Fibroblast of lung (primary cell): ENCODE measurements around the gene NOS1AP. TPM values are rescaled to one million over a fixed set of nuclear protein-coding genes. Genes with fewer than 3 reads are reported as not detected.
A peak's percentile ranks its signal among the peaks of the same experiment; 100 is the strongest.

ENCODE experiments used
- DNase-seq, 2 donors: peaks; one replicate each; pipeline versions ENCODE4 v3.0.0 to v3.0.0-alpha.2; 2010; ENCODE audit warnings: low read depth in 2 of 2
- H2AFZ ChIP-seq: 2 replicates; pipeline ENCODE4 v1.5.1; 2012; ENCODE audit warnings: low read length, control low read depth, inconsistent platforms
- H3K27ac ChIP-seq: 2 replicates; pipeline ENCODE4 v1.5.1; 2011; ENCODE audit warnings: low read length, control low read depth; ENCODE audit not compliant: insufficient read depth
- H3K27me3 ChIP-seq: 2 replicates; pipeline ENCODE4 v1.5.1; 2011; ENCODE audit warnings: mild to moderate bottlenecking, low read length; ENCODE audit not compliant: control insufficient read depth, insufficient read depth
- H3K36me3 ChIP-seq: 2 replicates; pipeline ENCODE4 v1.5.1; 2011; ENCODE audit warnings: low read length; ENCODE audit not compliant: control insufficient read depth, insufficient read depth
- H3K4me1 ChIP-seq: 2 replicates; pipeline ENCODE4 v1.5.1; 2011; ENCODE audit warnings: low read length; ENCODE audit not compliant: control insufficient read depth, insufficient read depth; ENCODE audit errors: extremely low read depth
- H3K4me2 ChIP-seq: 2 replicates; pipeline ENCODE4 v1.5.1; 2011; ENCODE audit warnings: low read length, control low read depth; ENCODE audit not compliant: insufficient read depth; ENCODE audit errors: extremely low read depth
- H3K4me3 ChIP-seq, 4 experiments: fragments of 200-600 bp in 1 of 4; sonication (generic) in 1 of 4; replicated peaks in 1 of 4; 2 replicates each; pipeline ENCODE4 v1.5.1; 2011 to 2016; ENCODE audit warnings: low read length in 4 of 4, low read depth in 3 of 4, mild to moderate bottlenecking in 3 of 4, control low read depth in 2 of 4, inconsistent platforms in 1 of 4, mixed read lengths in 1 of 4; ENCODE audit not compliant: insufficient read depth in 1 of 4; ENCODE audit errors: control extremely low read depth in 1 of 4
- H3K79me2 ChIP-seq: 2 replicates; pipeline ENCODE4 v1.5.1; 2012; ENCODE audit warnings: mild to moderate bottlenecking, low read length, inconsistent platforms; ENCODE audit not compliant: control insufficient read depth, insufficient read depth
- H3K9ac ChIP-seq: 2 replicates; pipeline ENCODE4 v1.5.1; 2011; ENCODE audit warnings: mild to moderate bottlenecking, low read length, control low read depth; ENCODE audit not compliant: insufficient read depth
- H3K9me3 ChIP-seq: 2 replicates; pipeline ENCODE4 v1.5.1; 2012; ENCODE audit warnings: low read depth, low read length; ENCODE audit not compliant: control insufficient read depth, insufficient read depth
- H4K20me1 ChIP-seq: 2 replicates; pipeline ENCODE4 v1.5.1; 2011; ENCODE audit warnings: low read length; ENCODE audit not compliant: control insufficient read depth, insufficient read depth; ENCODE audit errors: extremely low read depth
- CTCF ChIP-seq, 2 donors: IDR thresholded peaks in 1 of 2; conservative IDR thresholded peaks in 1 of 2; 1 replicate in 1 of 2; 2 replicates in 1 of 2; pipeline ENCODE4 v1.5.1; 2011 to 2012; ENCODE audit warnings: low read length in 2 of 2, control low read depth in 1 of 2, inconsistent platforms in 1 of 2, low read depth in 1 of 2, mild to moderate bottlenecking in 1 of 2
- EZH2 ChIP-seq: IDR thresholded peaks from 2 replicates; pipeline ENCODE4 v1.5.1; 2012; ENCODE audit warnings: low read length, control low read depth, mild to moderate bottlenecking; ENCODE audit errors: missing control alignments
- polyA plus RNA-seq, 2 donors: library from polyadenylated mRNA; depleted of rRNA in 1 of 2; stranded (reverse) in 1 of 2; unstranded in 1 of 2; fragments of >200 nt; gene quantifications; 2 replicates each; pipeline ENCODE4 v1.2.1, GENCODE V29; 2011 to 2012; ENCODE audit warnings: missing spikeins in 1 of 2
- total RNA-seq: library from RNA; depleted of rRNA; stranded (reverse); fragments of >200 nt; gene quantifications from 2 replicates; pipeline ENCODE4 v1.2.1, GENCODE V29; 2014

Gene NOS1AP
- total and polyA plus RNA-seq, 2 donors (not counting 1 experiment from before 2014, with no cell fraction given), result 0.14 to 0.17 TPM

DNA sequence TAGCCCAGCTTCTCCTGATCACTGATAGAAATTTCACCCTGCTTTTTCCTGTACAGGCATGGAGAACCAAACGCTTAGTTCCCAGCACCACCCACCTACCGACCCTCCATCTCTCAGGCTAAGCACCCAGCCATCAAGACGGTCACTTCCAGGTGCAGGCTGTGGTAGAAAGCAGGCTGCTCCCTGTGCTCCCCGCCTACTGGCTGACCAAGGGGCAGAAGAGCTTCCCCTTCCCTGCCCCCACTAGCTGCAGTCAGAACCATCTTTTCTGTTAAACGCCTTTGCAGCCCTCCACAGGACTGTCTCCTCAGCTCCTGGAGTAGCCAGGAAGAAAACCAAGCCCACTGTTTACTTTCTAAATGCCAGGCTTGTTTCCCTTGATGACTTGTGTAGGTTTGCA, 284.2 kb downstream of the NOS1AP start:
- no peak overlapping the region for H3K9ac ChIP-seq
- no peak overlapping the region for H3K27ac ChIP-seq
- no peaks in the 10 kb centered on the region for H3K27me3 ChIP-seq
- H4K20me1 ChIP-seq, result no peaks in the 10 kb centered on the region
- H3K4me2 ChIP-seq, result no peak overlapping the region
- H3K4me3 ChIP-seq, result no peak overlapping the region
- peaks cover 2% of the 10 kb centered on the region for H3K4me1 ChIP-seq
- no peaks in the 10 kb centered on the region for H3K9me3 ChIP-seq
- H2AFZ ChIP-seq, result no peak overlapping the region
- TF ChIP-seq EZH2 (no peak), CTCF (conservative IDR thresholded peaks at IDR 0.05 in 1 of 2, IDR thresholded peaks at IDR 0.05 in 1 of 2; ENCODE audit: low read depth in 1 of 2, low read length in 2 of 2) (no peak)
- H3K36me3 ChIP-seq, result no peaks in the 10 kb centered on the region
- no peaks in the 10 kb centered on the region for H3K79me2 ChIP-seq
- DNase-seq, result no peak

DNA sequence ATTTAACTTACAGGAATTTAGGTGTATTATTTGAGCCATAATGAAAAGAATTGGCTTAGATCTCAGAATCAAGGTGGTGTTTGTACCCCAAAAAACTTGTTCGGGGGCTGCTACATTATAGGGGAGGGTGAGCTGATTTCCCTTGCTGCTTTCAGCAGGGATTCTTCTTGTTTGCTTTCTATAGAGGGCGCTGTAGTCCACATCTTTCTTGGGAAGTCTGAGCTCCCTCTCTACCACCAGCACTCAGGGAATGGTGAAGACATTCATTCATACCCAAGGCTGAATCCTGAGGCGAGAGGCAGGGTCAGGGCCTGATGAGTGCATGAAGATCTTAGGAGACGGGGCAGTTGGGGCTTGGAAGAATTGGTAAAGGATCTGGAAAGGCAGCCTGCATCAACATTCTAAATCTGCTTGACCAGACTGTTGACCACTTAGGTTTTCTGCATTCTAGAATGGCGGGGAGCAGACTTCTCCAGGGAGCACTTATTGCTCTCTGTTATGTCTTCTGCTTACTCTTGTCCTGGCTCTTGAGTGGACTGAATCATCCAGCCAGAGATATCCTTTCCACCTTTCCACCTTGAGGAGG, 288.3 kb downstream of the NOS1AP start:
- Histone ChIP-seq H3K9me3 (no peaks in the 10 kb centered on the region), H3K4me2 (no peak overlapping the region), H3K4me1 (no peaks in the 10 kb centered on the region), H2AFZ (no peak overlapping the region), H3K79me2 (no peaks in the 10 kb centered on the region), H4K20me1 (no peaks in the 10 kb centered on the region), H3K27ac (no peak overlapping the region), H3K36me3 (no peaks in the 10 kb centered on the region), H3K27me3 (no peaks in the 10 kb centered on the region), H3K9ac (no peak overlapping the region), H3K4me3 (no peak overlapping the region)
- TF ChIP-seq CTCF (conservative IDR thresholded peaks at IDR 0.05 in 1 of 2, IDR thresholded peaks at IDR 0.05 in 1 of 2; ENCODE audit: low read depth in 1 of 2, low read length in 2 of 2) (peak; percentile 47 to 52), EZH2 (no peak)
- peak in 1 of 2 donors; percentile 51 for DNase-seq

DNA sequence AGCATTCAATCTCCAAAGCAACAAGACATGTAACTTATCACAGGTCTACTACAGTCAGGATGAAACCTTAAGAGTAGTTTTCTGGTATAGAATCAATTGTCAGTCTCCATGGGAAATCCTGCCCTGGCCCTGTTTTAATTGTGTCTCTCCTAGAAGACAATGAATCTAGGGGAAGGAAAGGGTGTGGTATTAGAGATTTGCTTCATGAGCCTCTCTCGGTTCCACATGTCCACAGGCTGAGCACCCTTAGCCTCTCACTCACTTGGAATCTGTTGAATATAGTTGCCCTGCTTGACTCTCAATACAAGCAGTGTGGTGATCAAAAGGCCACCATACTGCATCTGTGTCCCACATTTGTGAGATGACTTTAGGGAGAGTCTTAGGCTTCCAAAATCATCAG, 289.4 kb downstream of the NOS1AP start:
- Histone ChIP-seq H3K9me3 (no peaks in the 10 kb centered on the region), H3K27me3 (no peaks in the 10 kb centered on the region), H3K4me2 (no peak overlapping the region), H3K27ac (no peak overlapping the region), H3K4me3 (no peak overlapping the region), H3K4me1 (no peaks in the 10 kb centered on the region), H3K36me3 (no peaks in the 10 kb centered on the region), H3K9ac (no peak overlapping the region), H2AFZ (no peak overlapping the region), H4K20me1 (no peaks in the 10 kb centered on the region), H3K79me2 (no peaks in the 10 kb centered on the region)
- DNase-seq, result no peak
- TF ChIP-seq CTCF (conservative IDR thresholded peaks at IDR 0.05 in 1 of 2, IDR thresholded peaks at IDR 0.05 in 1 of 2; ENCODE audit: low read depth in 1 of 2, low read length in 2 of 2) (no peak), EZH2 (no peak)
